ENCODE data around the gene LGI1.

- no peak for TF ChIP-seq CTCF (IDR thresholded peaks at IDR 0.05; ENCODE audit: poor library complexity, severe bottlenecking)
- TF ChIP-seq RAD21 (conservative IDR thresholded peaks at IDR 0.05), result no peak
- no peak for TF ChIP-seq EP300 (conservative IDR thresholded peaks at IDR 0.05; ENCODE audit: poor library complexity, severe bottlenecking)
- no peak for TF ChIP-seq EZH2 (IDR thresholded peaks at IDR 0.05; ENCODE audit: borderline replicate concordance, insufficient read depth, low read length, poor library complexity, severe bottlenecking)
- TF ChIP-seq POLR2AphosphoS5 (IDR thresholded peaks at IDR 0.05), result no peak
Measured at GRCh38 chr10:93837822-93838221, 80.1 kb downstream of the LGI1 start.
